GM10847 (cell line): ENCODE measurements around the gene GRB10.

ENCODE experiments used
- POLR2A ChIP-seq: IDR thresholded peaks from 2 replicates; pipeline ENCODE4 v1.6.1; 2011; ENCODE audit not compliant: insufficient read length; ENCODE audit errors: extremely low read depth

GRB10 gene

DNA sequence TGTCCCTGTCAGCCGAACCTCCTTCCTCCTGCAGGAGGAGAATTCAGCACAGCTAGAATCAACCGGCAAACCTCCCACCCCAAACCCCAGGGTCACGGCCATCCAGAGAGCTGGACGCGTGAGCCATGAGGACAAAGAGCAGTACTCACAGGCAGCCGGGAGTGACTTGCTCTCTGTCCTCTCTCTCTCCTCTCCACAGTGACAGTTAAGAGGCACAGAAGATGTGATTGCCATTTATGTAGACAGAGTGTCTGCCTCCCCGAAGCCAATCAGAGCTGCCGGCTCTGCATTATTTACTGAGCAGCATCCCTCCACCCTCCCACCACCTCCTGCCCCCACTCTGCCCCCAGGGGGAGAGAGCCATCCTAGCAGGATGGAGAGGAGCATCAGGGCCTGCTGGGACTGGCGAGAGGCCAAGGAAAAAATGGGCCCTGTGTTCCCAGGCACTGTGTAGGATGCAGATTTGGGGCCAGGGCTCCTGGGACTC, 221.8 kb downstream of the GRB10 start:
- no peak for TF ChIP-seq POLR2A

DNA sequence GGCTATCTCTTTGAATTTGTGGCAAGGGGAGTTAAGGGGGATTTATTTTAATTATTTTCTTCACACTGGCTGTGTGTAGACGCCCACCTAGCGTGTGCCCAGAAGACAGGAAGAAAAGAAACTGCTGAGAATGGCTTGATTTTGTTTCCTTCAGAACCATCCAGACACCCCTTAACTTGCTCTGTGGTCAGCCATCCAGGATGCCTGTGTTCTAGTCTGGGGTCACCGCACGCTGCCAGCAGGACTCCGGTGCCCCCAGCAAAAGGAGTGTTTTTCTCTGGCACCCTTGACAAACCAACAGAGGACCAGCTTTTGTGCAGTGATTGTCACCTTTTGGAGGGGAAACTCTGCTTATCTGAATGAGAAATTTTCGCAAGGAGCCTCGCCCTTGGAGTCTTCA, 222.8 kb downstream of the GRB10 start:
- no peak for TF ChIP-seq POLR2A

DNA sequence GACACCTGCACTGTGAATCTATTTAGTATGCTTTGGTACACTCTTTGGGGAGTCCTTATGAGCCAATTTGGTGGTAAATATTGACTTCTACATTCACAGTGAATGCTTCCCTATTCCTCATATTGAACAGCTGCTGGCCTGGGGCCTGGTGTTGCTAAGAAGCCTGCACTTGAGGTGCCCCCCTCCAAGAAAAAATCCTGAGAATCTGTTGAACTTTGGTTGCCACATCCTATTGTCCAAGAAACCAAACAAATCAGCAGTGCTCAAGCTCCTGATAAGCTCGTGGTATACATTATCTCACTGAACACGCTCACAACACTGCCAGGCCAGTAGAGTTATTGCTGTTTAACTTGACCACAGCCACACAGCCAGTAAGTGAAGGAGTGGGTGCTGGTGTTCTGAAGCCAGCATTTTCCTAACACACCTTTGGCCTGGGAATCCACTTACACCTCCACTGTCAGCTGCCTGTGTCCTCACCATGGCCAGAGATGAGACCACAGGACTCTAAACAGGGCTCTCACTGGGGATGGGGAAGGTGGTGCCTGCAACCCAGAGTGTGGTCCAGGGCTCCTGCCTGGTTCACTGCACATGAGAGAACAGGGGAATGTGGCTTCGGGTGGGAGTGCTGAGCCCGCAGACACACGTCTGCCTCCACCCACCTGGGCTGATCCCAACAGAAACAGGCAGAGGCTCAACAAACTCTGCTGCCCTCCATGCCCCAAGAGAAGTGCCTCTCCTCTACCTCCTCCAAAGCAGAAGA, 224.2 kb downstream of the GRB10 start:
- TF ChIP-seq POLR2A: no peak

DNA sequence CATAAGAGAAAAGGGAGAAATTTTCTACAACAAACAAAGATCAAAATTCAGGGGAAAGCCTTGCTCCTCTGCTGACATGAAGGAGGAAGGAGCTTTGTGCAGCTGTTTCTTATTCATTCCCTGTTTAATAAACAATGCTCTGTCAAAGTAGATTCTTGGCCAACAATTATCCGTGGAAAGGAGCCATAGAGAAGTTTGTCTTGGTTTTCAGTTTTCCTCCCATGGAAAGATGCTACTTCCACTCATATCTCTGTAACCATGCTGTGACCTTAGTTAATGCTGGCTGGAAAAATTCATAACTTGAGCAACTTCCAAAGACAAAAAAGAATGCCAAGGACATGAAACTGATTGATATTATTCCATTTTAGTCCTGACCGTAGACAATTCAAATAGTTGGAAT, 225.6 kb downstream of the GRB10 start:
- no peak for TF ChIP-seq POLR2A

DNA sequence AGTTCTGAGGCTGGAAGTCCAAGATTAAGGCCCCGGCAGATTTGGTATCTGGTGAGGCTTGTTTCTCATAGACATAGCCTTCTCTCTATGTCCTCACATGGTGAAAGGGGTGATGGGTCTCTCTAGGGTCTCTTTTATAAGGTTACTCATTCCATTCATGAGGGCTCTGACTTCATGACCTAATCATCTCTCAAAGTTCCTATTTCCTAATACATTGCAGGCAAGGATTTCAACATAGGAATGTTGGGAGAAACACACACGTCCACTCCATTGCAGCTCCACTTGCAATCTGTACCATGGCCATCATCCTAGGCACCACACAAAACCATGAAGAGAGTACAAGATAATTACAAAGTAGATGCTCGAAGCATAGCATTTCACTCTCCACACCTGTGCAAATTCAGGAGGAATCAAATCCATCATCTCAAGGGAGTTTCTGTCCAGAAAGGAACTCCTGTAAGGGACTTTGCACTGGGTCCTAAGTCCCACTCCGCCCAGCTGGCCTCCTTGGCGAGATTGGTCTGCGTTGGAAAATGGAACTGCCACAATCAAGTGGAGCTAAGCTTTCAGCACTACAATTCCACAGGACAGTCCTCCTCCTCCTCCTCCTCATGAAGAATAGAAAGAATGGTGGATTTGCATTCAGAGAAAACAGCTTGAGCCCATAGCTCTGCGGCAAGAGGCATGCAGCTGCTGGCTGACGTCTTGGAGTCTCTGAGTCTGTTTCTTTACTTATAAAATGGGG, 226.3 kb downstream of the GRB10 start:
- TF ChIP-seq POLR2A: no peak

DNA sequence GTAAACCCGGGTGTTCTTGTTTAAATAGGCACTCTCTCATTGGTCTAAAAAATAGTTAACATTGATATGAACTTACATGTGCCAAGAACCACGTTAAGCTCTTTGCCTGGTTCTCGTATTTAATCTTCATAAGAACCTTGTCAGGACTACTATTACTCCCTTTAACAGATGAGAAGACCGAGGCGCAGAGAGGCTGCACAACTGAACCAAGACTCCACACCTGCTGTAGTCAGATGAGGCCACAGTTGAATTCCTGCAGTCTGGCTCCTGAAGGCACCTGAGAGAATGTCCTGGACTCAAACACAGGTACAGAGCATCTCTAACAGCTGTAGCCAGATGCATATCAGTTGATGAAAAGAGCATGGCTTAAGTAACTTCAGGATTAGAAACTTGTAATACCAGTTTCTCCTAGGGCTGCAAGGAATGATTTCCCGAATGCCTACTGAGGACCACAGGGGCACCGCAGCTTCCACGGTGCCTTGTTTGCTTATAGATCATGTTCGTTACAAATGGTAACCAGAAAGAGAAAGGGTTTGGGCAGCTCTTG, 227.0 kb downstream of the GRB10 start:
- TF ChIP-seq POLR2A: no peak

DNA sequence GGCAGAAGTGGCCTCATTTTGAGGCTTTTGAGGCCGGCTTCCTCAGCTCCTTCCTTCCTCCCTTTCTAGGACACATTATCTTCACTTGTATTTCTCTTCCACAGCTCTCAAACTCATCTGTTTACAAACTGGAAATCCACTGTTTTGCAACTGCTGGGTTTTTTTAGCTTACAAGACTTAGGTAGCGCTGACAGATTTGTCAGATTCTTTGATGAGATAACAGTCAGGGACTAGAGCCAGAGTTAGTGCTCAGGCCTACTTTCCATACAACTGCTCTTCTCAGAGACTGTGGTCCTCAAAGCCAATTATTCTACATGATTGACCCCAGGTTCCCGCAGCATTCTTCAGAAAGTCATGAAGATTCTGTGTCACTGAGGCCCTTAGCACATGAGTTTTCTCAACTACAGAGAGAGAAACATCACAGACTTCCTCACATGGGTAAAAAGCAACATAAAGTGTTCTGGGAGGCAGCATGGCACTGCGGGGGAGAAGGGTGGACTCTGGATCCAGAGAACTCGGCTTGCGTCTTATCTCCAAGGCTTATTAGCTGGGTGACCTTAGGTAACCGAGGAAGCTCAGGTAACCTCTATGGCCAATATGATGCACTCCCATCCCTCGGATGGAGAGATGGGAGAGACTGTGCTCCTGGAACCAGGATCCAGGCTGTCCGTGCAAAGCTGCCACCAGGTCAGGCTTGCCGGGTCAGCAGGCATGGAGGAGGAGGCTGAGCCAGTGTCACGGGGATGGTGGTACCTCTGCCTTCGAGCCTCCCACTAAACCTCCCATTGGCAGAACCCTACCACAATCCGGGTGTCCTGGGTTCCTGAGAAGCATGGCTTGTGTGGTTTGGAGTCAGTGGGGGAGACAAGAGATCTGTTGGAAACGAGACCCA, 228.0 kb downstream of the GRB10 start:
- no peak for TF ChIP-seq POLR2A

DNA sequence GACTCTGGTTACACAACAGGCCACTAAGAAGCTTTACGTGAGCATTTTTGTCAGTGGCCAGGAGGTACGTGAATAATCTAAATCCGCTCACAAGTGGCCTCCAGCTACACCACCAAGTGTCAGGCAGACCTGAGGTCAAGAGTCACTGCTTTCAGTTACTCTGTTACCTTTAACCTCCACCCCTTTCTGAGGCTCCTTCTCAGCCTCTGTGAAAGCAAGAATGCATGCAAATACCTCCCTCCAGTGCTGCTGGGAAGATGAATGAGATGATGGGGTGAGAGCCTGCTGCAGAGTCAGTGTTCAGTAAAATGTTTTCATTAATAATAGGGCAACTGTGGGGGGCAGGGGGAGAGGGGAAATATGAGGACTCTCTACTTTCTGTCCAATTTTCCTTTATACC, 228.7 kb downstream of the GRB10 start:
- no peak for TF ChIP-seq POLR2A

DNA sequence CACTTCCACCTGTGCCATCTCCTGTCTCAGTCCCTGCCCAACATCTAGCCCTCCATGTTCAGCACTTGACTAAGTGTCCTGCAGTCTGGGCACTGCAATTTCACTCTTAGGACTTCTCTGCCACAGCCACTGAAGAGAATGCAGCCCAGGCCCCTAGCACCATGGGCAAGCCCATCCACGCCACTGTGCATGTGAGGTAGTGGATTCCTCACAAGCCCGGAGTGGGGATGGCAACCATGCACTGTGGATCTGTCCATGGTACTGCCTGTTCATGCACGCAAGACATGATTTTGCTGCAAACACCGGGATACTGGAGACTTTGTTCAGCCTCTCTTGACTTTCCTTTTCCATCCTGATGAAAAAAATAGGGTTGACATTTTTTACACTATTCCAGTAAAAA, 229.8 kb downstream of the GRB10 start:
- TF ChIP-seq POLR2A: no peak

DNA sequence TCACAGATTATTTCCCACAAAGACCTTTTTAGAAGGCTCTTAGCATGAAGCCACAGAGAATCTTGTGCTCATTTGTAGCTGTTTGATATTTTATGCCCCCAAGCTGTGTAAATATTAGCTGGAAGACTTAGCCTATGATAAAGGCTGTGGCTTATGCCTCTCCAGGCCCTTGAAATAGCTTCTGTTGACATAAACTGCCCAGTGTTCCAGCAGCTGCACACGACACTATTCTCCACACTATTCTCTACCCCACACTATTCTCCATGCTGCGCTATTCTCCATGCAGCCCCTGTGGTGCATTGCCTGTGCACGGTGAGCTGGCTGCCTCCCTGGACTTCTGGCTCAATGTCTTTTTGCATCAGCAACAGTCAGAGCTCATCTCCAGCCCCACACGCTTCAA, 230.6 kb downstream of the GRB10 start:
- no peak for TF ChIP-seq POLR2A

DNA sequence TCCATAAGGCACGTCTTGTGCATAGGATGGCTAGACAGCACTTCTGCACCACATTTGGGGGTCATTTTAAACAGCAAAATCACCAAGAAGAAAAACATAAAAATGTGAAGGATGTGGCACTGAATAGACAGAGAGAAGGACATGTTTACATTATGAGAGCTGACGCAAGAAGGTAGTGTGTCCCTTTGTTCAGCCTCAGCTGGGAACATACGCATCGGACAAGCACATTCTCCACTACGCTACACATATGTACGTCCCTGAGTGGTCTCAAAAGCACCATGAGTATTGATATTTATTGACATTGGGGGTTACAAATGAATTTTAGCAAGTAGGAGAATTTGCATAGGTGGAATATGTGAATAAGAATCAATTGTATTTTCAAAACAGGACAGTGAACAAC, 237.7 kb downstream of the GRB10 start:
- no peak for TF ChIP-seq POLR2A

DNA sequence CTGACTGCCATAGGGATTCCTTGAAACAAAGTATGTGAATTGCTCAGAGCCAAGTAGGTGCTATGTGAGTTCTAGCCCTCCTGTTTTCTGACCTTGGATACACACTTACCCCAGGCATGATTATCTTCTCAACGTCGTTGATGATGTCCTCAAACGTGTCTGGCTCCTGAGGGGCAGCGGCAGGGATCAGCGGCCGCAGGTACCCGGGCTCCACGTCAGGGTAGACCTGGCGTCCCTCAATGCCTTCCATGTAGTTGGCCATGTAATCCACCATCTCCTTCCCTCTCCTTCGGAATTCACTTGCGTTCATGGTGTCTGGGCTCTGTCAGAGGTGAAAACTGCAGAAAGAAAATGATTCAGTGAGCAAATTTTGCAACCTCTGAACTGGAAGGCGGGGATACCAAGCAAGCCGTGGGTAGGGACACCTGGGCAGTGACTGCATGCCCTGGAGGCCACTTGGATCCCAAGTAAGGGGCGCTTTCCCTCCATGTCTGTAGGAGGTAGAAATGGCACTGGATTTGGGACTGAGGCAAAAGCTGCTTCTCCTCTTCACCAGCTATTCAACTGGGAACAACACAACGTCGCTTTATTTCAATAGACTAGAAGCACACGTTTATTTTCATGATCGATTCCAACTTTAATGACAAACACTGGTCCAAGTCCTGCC, 238.8 kb downstream of the GRB10 start:
- no peak for TF ChIP-seq POLR2A

DNA sequence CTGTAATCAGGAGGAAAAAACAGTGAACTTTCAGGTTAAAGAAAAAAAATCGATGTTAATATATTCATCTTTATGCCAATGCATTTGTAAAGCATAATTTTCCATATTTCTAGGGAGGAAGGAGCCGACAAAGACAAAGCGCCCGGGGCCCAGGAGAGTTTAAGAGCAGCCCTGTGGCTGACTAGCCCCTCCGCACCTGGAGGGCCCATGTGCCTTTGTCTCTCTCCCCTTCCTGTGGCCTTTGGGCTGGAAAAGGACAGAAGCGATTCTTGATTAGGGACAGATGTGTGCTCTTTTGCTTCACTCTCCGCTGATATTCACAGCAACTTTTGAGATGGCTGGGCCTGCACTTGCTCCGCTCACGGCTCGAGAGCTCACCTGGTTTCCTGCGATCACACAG, 240.6 kb downstream of the GRB10 start:
- TF ChIP-seq POLR2A: no peak

DNA sequence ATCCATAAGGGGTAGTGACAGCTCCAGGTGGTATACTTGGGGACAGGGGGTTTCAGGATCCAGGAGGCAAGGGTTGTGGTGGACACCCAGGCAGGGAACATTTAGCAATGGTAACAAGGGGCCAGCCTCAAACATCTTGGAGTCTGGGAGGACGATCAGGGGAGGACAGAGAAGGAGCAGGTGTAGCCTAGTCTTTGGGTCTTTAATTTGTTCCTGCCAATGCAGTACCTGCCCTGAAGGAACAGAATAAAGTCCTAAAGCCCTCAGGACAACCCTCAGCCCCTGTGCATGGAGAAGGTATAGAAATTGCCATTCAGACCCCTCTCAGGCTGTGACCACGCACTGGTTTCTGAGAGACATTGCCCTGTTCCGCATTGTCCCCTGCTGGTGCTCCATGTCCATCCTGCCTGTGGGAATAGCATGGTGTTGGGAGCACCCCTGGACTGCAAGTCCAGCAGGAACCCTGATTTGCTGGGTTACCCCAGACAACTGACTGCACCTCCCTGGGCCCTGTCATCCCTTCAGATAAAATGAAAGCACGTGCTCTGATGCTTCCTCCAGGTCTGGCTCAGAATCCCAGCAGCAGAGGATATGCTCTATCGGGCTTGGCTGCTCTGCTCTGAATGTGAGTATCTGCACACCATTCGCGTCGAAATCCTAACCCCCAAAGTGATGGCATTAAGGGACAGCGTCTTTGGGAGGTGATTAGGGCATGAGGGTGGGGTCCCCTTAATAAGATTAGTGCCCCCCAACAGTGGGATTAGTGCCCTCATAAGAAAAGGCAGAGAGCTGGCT, 241.7 kb downstream of the GRB10 start:
- TF ChIP-seq POLR2A: no peak
